OCI-LY1 (cell line): ENCODE measurements around the gene BNIP5.

Source experiments
- H2AFZ ChIP-seq: fragments of 200-600 bp; sonication (generic), shearing (Covaris generic); 2 replicates; pipeline ENCODE4 v1.6.0; 2014; ENCODE audit warnings: antibody characterized with exemption, mild to moderate bottlenecking, low read length
- H3F3A ChIP-seq: fragments of 200-600 bp; sonication (generic), shearing (Covaris generic); 2 replicates; pipeline ENCODE4 v1.6.0; 2014; ENCODE audit warnings: mild to moderate bottlenecking, antibody characterized with exemption, low read length, moderate library complexity; ENCODE audit not compliant: insufficient read depth
- H3K27ac ChIP-seq: fragments of 200-600 bp; sonication (generic); 2 replicates; pipeline ENCODE4 v1.5.1; 2014; ENCODE audit warnings: low read length, mixed run types, mild to moderate bottlenecking, low read depth; ENCODE audit not compliant: poor library complexity, severe bottlenecking
- H3K27me3 ChIP-seq: fragments of 200-600 bp; sonication (generic); 2 replicates; pipeline ENCODE4 v1.6.0; 2014; ENCODE audit warnings: antibody characterized with exemption, mild to moderate bottlenecking, low read length, moderate library complexity; ENCODE audit not compliant: insufficient read depth
- H3K36me3 ChIP-seq: fragments of 200-600 bp; sonication (generic); 2 replicates; pipeline ENCODE4 v1.6.1; 2014; ENCODE audit warnings: mild to moderate bottlenecking, antibody characterized with exemption, low read length, moderate library complexity, mixed read lengths; ENCODE audit not compliant: insufficient read depth
- H3K4me1 ChIP-seq: fragments of 200-600 bp; sonication (generic); 2 replicates; pipeline ENCODE4 v1.5.1; 2014; ENCODE audit warnings: mild to moderate bottlenecking, low read length, moderate library complexity; ENCODE audit not compliant: insufficient read depth, severe bottlenecking
- H3K4me2 ChIP-seq: fragments of 200-600 bp; sonication (generic), shearing (Covaris generic); 2 replicates; pipeline ENCODE4 v1.6.1; 2014; ENCODE audit warnings: low read length
- H3K4me3 ChIP-seq: fragments of 200-600 bp; sonication (generic); 2 replicates; pipeline ENCODE4 v1.5.1; 2014; ENCODE audit warnings: low read length, low read depth, mild to moderate bottlenecking, mixed read lengths; ENCODE audit not compliant: poor library complexity, severe bottlenecking
- H3K79me2 ChIP-seq: fragments of 200-600 bp; shearing (Covaris generic); 2 replicates; pipeline ENCODE4 v1.6.1; 2016; ENCODE audit warnings: mixed run types, low read length, mixed read lengths; ENCODE audit not compliant: insufficient read depth
- H3K9ac ChIP-seq: fragments of 200-600 bp; sonication (generic), shearing (Covaris generic); 2 replicates; pipeline ENCODE4 v1.6.1; 2014; ENCODE audit warnings: mild to moderate bottlenecking, low read length, mixed read lengths
- H3K9me2 ChIP-seq: fragments of 200-600 bp; sonication (generic), shearing (Covaris generic); 2 replicates; pipeline ENCODE4 v1.6.1; 2014; ENCODE audit warnings: low read depth, mild to moderate bottlenecking, low read length, mixed read lengths
- H3K9me3 ChIP-seq: fragments of 200-600 bp; shearing (Covaris generic); 2 replicates; pipeline ENCODE4 v1.6.1; 2014; ENCODE audit warnings: low read length, mixed read lengths
- H4K20me1 ChIP-seq: fragments of 200-600 bp; sonication (generic), shearing (Covaris generic); 2 replicates; pipeline ENCODE4 v1.6.0; 2016; ENCODE audit warnings: mild to moderate bottlenecking, low read length; ENCODE audit not compliant: insufficient read depth
- EZH2 ChIP-seq: fragments of 200-600 bp; sonication (generic), shearing (Covaris generic); IDR thresholded peaks from 2 replicates; pipeline ENCODE4 v1.8.0; 2017; ENCODE audit warnings: borderline replicate concordance, mixed run types, mild to moderate bottlenecking, antibody characterized with exemption, low read length, moderate library complexity, mixed read lengths
- TF ChIP-seq, protein P1 (sequence below): fragments of 200-600 bp; sonication (generic), shearing (Covaris generic); IDR thresholded peaks from 2 replicates; pipeline ENCODE4 v1.5.1; 2017; ENCODE audit warnings: mild to moderate bottlenecking, antibody characterized with exemption, low read length, moderate library complexity, mixed read lengths

BNIP5 gene

DNA sequence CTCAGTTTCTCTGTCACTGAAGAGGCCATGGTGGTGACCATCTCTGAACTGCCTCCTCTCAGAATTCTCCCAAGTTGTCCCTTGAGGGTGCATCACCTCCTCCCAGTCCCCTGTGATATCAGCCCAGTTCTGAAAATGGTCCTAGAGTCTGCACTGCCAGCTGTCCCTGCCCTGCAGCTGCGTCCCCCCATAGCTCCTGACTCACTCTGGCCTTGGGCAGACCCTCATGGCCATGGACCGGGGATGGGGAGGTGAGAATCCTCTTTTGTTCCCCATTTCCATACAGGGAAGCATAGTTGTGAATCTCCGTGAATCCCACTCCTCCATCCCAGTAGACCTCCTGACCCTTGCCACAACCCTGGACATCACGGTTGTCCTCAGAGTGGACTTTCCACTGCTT lies 46.3 kb upstream of the BNIP5 start:
- Histone ChIP-seq H3K79me2 (no peaks in the 10 kb centered on the region), H3K4me2 (no peak overlapping the region), H2AFZ (no peak overlapping the region), H3K36me3 (no peaks in the 10 kb centered on the region), H3F3A (no peaks in the 10 kb centered on the region), H3K9me3 (no peaks in the 10 kb centered on the region), H3K4me1 (no peaks in the 10 kb centered on the region), H3K9ac (no peak overlapping the region), H3K4me3 (no peak overlapping the region), H3K9me2 (no peaks in the 10 kb centered on the region), H3K27me3 (peaks cover 5% of the 10 kb centered on the region; the same call in 1 of the 2 replicates), H4K20me1 (no peaks in the 10 kb centered on the region), H3K27ac (no peak overlapping the region)
- TF ChIP-seq, protein P1, sequence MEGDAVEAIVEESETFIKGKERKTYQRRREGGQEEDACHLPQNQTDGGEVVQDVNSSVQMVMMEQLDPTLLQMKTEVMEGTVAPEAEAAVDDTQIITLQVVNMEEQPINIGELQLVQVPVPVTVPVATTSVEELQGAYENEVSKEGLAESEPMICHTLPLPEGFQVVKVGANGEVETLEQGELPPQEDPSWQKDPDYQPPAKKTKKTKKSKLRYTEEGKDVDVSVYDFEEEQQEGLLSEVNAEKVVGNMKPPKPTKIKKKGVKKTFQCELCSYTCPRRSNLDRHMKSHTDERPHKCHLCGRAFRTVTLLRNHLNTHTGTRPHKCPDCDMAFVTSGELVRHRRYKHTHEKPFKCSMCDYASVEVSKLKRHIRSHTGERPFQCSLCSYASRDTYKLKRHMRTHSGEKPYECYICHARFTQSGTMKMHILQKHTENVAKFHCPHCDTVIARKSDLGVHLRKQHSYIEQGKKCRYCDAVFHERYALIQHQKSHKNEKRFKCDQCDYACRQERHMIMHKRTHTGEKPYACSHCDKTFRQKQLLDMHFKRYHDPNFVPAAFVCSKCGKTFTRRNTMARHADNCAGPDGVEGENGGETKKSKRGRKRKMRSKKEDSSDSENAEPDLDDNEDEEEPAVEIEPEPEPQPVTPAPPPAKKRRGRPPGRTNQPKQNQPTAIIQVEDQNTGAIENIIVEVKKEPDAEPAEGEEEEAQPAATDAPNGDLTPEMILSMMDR: no peak
- TF ChIP-seq EZH2: no peak

DNA sequence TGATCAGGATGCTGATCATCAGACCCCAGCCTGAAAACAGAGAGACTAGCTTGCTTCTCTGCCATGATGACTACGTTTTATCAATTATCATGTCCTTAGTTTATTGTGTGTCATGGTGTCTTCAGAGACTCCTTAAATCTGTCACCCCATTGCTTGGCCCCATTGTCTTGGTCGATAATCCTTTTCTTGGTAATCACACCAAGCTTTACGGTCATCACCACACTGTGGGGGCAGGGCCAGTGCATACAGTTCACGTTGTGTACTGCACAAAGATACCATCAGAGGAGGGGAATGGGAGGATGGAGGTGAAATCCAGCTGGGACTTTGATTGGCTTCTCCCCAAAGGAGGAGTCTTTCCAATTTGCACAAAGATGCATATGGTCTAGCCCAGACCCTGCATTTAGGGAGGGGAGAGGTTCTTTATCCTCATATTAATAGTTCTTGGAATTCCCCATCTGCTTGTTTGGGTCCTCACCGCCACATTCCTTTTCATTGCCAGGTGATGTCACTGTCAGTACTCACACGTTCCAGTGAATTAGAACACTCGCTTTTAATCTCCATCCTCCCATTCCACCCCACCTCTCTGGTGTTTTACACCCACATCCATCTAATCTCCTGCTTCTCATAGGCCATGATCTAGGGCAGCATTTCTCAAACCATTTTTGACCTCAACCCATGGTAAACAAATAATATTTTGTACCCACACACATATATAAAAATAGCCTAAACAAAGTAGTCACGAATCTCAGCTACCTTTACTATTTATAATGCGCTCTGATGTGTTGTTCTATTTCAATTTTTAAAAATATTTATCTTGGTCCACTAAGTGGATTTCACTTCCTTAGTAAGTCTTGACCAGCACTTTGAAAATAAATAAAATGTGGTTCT lies 45.1 kb upstream of the BNIP5 start:
- H3K4me2 ChIP-seq: no peak overlapping the region
- H2AFZ ChIP-seq: no peak overlapping the region
- H3K27ac ChIP-seq: no peak overlapping the region
- no peaks in the 10 kb centered on the region for H3K36me3 ChIP-seq
- H3K4me1 ChIP-seq: no peaks in the 10 kb centered on the region
- H3K4me3 ChIP-seq: no peak overlapping the region
- no peak overlapping the region for H3K9ac ChIP-seq
- TF ChIP-seq, protein P1: no peak
- TF ChIP-seq EZH2: no peak
- H3K79me2 ChIP-seq: no peaks in the 10 kb centered on the region
- no peaks in the 10 kb centered on the region for H3F3A ChIP-seq
- H3K27me3 ChIP-seq: peaks cover 5% of the 10 kb centered on the region; the same call in 1 of the 2 replicates
- H4K20me1 ChIP-seq: no peaks in the 10 kb centered on the region
- no peaks in the 10 kb centered on the region for H3K9me2 ChIP-seq
- no peaks in the 10 kb centered on the region for H3K9me3 ChIP-seq

DNA sequence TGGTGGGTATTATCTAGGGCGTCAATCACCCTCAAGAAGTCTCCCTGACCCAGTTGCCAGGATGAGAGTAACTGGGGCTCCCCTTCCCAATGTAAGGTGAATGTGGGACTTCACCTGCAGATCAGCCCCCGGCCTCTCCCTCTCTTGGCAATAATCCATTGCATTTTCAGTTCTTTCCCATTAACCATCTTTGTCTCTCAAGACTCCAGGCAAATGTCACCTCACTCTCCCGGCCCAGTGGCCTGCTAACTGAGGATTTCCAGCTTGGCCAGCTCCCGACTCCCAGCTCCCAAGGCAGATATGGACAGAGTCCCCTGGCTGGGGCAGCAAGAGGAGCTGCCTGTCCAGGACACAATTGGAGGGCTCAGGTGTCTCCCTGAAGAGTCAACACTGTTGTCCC lies 43.5 kb upstream of the BNIP5 start:
- no peak overlapping the region for H3K4me3 ChIP-seq
- H3K4me1 ChIP-seq: no peaks in the 10 kb centered on the region

More for the DNA sequence above, 43.5 kb upstream of the BNIP5 start:
- no peaks in the 10 kb centered on the region for H3K36me3 ChIP-seq
- no peaks in the 10 kb centered on the region for H3K79me2 ChIP-seq
- no peaks in the 10 kb centered on the region for H3K9me2 ChIP-seq
- H3K4me2 ChIP-seq: no peak overlapping the region
- TF ChIP-seq, protein P1: no peak
- TF ChIP-seq EZH2: no peak
- no peak overlapping the region for H3K27ac ChIP-seq
- no peaks in the 10 kb centered on the region for H4K20me1 ChIP-seq
- H3K9ac ChIP-seq: no peak overlapping the region
- H3K9me3 ChIP-seq: no peaks in the 10 kb centered on the region
- no peaks in the 10 kb centered on the region for H3F3A ChIP-seq
- H3K27me3 ChIP-seq: peaks cover 5% of the 10 kb centered on the region; the same call in 1 of the 2 replicates
- H2AFZ ChIP-seq: no peak overlapping the region
